ENCODE data around the gene EFEMP1.
A peak's percentile ranks its signal among the peaks of the same experiment; 100 is the strongest.

The EFEMP1 gene

DNA sequence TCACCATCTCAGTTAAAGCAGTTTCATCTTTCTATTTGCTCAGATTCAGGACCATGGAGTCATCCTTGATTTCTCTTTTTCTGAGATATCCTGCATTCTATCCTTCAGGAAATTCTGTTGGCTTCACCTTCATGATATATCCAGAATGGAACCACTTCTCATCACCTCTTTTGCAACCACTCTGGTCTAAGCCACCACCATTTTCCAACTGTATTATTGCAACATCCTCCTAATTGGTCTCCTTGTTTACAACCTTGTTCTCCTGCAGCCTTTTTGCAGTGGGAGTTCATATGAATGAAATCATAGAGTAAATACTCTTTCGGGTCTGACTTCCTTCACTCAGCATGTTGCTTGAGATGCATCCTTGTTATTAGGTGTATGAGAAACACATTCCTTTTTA lies 3.4 kb upstream of the EFEMP1 start:
- no peak overlapping the region for H3K4me3 ChIP-seq (ENCODE audit: severe bottlenecking)
- DNase-seq (ENCODE audit: low spot score) (no peak), ATAC-seq (ENCODE audit: low read depth) (no peak)
- peaks cover 3% of the 10 kb centered on the region for H3K36me3 ChIP-seq (ENCODE audit: low read depth)
- H3K27me3 ChIP-seq (ENCODE audit: insufficient read depth, poor library complexity, severe bottlenecking): no peaks in the 10 kb centered on the region
- H3K9me3 ChIP-seq (ENCODE audit: severe bottlenecking): no peaks in the 10 kb centered on the region
- H3K4me1 ChIP-seq (ENCODE audit: insufficient read depth, poor library complexity, severe bottlenecking): peaks cover 7% of the 10 kb centered on the region
- TF ChIP-seq, protein P1, sequence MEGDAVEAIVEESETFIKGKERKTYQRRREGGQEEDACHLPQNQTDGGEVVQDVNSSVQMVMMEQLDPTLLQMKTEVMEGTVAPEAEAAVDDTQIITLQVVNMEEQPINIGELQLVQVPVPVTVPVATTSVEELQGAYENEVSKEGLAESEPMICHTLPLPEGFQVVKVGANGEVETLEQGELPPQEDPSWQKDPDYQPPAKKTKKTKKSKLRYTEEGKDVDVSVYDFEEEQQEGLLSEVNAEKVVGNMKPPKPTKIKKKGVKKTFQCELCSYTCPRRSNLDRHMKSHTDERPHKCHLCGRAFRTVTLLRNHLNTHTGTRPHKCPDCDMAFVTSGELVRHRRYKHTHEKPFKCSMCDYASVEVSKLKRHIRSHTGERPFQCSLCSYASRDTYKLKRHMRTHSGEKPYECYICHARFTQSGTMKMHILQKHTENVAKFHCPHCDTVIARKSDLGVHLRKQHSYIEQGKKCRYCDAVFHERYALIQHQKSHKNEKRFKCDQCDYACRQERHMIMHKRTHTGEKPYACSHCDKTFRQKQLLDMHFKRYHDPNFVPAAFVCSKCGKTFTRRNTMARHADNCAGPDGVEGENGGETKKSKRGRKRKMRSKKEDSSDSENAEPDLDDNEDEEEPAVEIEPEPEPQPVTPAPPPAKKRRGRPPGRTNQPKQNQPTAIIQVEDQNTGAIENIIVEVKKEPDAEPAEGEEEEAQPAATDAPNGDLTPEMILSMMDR (IDR thresholded peaks at IDR 0.05; ENCODE audit: poor library complexity, severe bottlenecking): no peak
- no peak overlapping the region for H3K27ac ChIP-seq (ENCODE audit: poor library complexity, severe bottlenecking)

DNA sequence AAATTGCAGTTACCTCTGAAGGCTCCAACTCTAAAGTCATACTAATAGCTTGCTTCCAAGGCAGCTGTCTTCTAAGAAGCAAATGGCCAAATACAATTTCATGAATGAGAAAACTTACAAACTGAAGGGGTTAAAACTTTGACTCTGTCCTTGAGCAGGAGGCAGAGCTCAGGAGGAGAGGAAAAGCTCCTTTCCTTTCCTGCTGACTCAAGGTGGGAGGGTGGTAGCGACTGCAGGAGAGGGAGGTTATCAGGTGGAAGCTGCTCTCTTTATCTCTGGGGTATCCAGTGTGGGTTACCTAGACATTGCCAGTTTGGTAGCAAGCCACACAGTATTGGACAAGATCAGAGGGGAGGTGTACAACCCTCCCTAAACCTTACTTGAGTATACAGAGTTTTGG lies 2.7 kb upstream of the EFEMP1 start:
- Histone ChIP-seq H3K27me3 (ENCODE audit: insufficient read depth, poor library complexity, severe bottlenecking) (no peaks in the 10 kb centered on the region), H3K4me3 (ENCODE audit: severe bottlenecking) (no peak overlapping the region), H3K27ac (ENCODE audit: poor library complexity, severe bottlenecking) (no peak overlapping the region), H3K36me3 (ENCODE audit: low read depth) (peaks cover 10% of the 10 kb centered on the region), H3K4me1 (ENCODE audit: insufficient read depth, poor library complexity, severe bottlenecking) (peaks cover 14% of the 10 kb centered on the region), H3K9me3 (ENCODE audit: severe bottlenecking) (no peaks in the 10 kb centered on the region)
- TF ChIP-seq, protein P1 (IDR thresholded peaks at IDR 0.05; ENCODE audit: poor library complexity, severe bottlenecking): no peak
- no peak for DNase-seq (ENCODE audit: low spot score)
- ATAC-seq (ENCODE audit: low read depth): no peak

DNA sequence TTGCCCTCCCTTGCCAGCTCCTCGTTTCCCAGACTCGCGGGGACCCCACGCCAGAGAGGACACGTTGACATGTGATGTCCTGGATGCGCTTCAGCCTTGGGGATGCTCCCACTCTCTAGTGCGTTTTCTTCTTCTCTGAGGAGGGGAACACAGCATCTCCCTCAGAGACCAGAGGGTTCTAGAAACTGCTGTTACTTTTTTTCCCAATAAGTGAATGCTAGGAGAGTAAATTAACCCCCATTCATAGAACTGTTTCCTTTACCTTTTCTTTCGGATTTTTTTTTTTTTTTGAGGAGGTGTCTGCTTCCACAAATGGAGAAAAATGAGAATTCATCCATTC lies 370 bp upstream of the EFEMP1 start:
- no peak for DNase-seq (ENCODE audit: low spot score)
- Histone ChIP-seq H3K36me3 (ENCODE audit: low read depth) (peaks cover 33% of the 10 kb centered on the region), H3K27me3 (ENCODE audit: insufficient read depth, poor library complexity, severe bottlenecking) (no peaks in the 10 kb centered on the region), H3K9me3 (ENCODE audit: severe bottlenecking) (no peaks in the 10 kb centered on the region), H3K4me1 (ENCODE audit: insufficient read depth, poor library complexity, severe bottlenecking) (peaks cover 20% of the 10 kb centered on the region), H3K27ac (ENCODE audit: poor library complexity, severe bottlenecking) (peak overlapping the region; percentile 59), H3K4me3 (ENCODE audit: severe bottlenecking) (peak overlapping the region; percentile 64)
- peak; percentile 3; the same call in 2 of the 3 replicates for ATAC-seq (ENCODE audit: low read depth)
- TF ChIP-seq, protein P1 (IDR thresholded peaks at IDR 0.05; ENCODE audit: poor library complexity, severe bottlenecking): no peak

DNA sequence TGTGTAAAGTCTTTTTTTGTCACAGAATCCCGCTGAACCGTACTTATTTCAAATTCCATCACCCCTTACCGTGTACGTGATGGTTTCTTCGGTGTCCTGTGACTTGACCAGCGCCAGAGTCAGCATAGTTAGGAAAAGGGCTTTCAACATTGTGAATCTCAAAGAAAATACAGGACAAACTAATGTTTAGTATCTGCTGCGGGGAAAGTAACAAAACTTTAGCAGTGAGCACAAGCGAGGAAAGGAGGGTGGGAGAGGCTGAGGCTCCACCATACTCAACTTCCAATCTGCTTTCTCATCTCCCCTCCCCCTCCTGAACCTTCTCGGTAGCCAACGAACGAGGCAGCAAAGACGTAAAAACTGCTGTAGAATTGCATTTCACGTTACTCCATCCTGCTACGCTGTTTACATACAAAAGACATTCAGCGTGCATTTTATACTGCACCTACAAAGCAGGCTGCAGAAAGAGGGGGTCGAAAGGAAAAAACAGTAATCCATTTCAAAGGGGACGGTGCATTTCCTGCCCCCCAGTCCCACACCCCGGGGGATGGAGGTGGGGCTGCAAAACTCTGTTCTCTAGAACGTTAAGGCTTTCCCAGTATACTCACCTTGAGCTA lies 1.2 kb downstream of the EFEMP1 start:
- H3K36me3 ChIP-seq (ENCODE audit: low read depth): peaks cover 45% of the 10 kb centered on the region
- H3K9me3 ChIP-seq (ENCODE audit: severe bottlenecking): no peaks in the 10 kb centered on the region
- DNase-seq (ENCODE audit: low spot score) (no peak), ATAC-seq (ENCODE audit: low read depth) (peak; percentile 26; the same call in 2 of the 3 replicates)
- H3K27me3 ChIP-seq (ENCODE audit: insufficient read depth, poor library complexity, severe bottlenecking): no peaks in the 10 kb centered on the region
- TF ChIP-seq, protein P1 (IDR thresholded peaks at IDR 0.05; ENCODE audit: poor library complexity, severe bottlenecking): no peak
- peaks cover 20% of the 10 kb centered on the region for H3K4me1 ChIP-seq (ENCODE audit: insufficient read depth, poor library complexity, severe bottlenecking)
- peak overlapping the region; percentile 59 for H3K27ac ChIP-seq (ENCODE audit: poor library complexity, severe bottlenecking)
- H3K4me3 ChIP-seq (ENCODE audit: severe bottlenecking): peak overlapping the region; percentile 64

DNA sequence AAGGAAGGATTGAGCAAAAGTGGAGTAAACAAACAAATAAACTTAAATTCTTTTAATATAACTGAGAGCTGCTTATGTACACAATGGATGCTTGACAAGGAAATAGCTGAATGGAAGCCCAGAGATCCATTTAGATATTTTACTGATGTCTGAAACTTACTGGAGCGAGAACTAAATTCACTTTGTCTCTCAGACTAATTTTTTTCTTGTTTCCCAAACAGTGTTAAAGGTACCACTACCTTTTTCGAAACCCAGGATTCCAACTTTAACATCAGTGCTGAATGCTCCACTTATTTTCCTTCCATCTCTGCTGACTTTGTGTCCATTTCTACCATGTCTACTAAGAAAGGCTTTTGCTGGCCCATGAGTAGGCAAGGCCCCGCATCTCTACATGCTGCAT lies 4.0 kb downstream of the EFEMP1 start:
- H3K9me3 ChIP-seq (ENCODE audit: severe bottlenecking): no peaks in the 10 kb centered on the region
- TF ChIP-seq, protein P1 (IDR thresholded peaks at IDR 0.05; ENCODE audit: poor library complexity, severe bottlenecking): no peak
- no peaks in the 10 kb centered on the region for H3K27me3 ChIP-seq (ENCODE audit: insufficient read depth, poor library complexity, severe bottlenecking)
- H3K36me3 ChIP-seq (ENCODE audit: low read depth): peaks cover 73% of the 10 kb centered on the region
- DNase-seq (ENCODE audit: low spot score) (no peak), ATAC-seq (ENCODE audit: low read depth) (no peak)
- H3K27ac ChIP-seq (ENCODE audit: poor library complexity, severe bottlenecking): peak overlapping the region; percentile 21
- H3K4me3 ChIP-seq (ENCODE audit: severe bottlenecking): no peak overlapping the region
- peaks cover 22% of the 10 kb centered on the region for H3K4me1 ChIP-seq (ENCODE audit: insufficient read depth, poor library complexity, severe bottlenecking)
